GM18858 (cell line): ENCODE measurements around the gene KLRC3.
A peak's percentile ranks its signal among the peaks of the same experiment; 100 is the strongest.
"Not testable (repeated sequence)": the region's sequence is repeated elsewhere in the genome, so short reads cannot be mapped to it uniquely, and the experiment has no call there.

Experiments
- ATAC-seq: cut with Tn5 transposase; IDR thresholded peaks from one replicate; pipeline ENCODE4 v1.9.1; 2021; ENCODE audit not compliant: unreplicated experiment

The KLRC3 gene

DNA sequence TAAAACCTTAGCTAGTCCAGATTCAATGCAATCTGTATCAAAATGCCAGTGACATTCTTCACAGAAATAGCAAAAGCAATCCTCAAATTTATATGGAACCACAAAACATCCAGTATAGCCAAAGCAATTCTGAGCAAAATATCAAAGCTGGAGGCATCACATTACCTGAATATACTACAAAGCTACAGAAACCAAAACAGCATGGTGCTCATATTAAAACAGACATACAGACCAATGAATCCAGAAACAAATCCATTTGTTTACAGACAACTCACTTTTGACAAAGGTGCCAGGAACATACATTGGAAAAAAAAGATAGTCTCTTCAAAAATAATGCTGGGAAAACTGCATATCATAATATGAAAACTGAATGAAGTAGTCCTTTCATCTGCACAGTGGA, 15.6 kb downstream of the KLRC3 start:
- no peak for ATAC-seq

DNA sequence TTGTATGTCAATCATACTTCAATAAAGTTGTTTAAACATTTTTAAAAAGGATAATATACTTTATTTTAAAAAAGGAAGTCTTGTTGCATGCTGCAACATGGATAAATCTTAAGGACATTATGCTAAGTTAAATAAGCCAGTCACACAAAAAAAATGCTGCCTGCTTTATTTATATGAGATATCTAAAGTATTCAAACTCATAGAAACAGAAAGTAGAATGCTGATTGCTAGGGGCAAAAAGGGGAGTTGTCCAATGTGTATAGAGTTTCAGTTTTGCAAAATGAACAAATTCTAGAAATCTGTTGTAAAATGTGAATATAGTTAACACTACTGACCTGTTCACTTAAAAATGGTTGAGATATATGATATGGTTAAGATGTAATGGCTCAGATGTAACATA, 19.6 kb downstream of the KLRC3 start:
- no peak for ATAC-seq

GRCh38 chr12:10398168-10398567, 22.2 kb downstream of the KLRC3 start:
- ATAC-seq = no peak

- ATAC-seq = no peak
Measured at GRCh38 chr12:10397296-10397695, 23.1 kb downstream of the KLRC3 start.

DNA sequence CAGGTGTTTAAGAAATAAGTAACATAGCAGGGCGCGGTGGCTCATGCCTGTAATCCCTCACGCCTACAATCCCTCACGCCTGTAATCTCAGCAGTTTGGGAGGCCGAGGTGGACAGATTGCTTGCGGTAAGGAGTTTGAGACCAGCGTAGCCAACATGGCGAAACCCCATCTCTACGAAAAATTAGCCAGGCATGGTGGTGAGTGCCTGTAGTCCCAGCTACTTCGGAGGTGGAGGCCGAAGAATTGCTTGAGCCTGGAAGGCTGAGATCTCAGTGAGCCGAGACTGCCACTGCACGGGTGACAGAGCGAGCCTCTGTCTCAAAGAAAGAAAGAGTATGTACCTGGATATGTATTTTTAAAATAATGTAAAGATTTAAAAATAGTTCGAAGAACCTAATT, 24.2 kb downstream of the KLRC3 start:
- not testable (repeated sequence) for ATAC-seq

DNA sequence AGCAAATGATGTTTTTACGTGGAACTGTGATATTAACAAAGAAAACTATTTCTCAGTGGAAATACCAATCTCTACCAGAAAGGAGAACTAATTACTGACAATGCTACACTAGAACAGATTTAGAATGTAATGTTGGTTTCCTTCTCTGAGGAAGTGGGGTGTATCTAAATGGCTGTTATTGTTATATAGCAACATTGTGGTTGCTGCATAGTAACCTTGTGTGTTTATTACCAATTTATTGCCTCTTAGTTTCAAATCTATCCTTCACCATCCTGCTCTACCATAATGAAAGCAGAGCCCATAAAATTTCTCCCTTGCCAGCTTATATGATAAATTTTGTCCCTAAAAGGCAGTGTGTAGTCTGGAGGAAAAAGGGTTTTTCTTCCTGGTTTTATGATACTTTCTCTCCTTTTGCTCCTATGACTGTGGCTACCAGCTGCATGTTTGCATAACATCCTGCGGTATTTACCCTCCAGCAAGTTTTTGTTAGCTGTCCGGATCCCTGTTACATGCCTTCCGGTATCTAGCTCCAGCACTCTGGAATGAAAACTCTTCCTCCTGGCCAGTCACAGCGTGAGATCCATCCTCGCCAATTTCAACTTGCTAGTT, 24.9 kb downstream of the KLRC3 start:
- peak; percentile 76 for ATAC-seq

DNA sequence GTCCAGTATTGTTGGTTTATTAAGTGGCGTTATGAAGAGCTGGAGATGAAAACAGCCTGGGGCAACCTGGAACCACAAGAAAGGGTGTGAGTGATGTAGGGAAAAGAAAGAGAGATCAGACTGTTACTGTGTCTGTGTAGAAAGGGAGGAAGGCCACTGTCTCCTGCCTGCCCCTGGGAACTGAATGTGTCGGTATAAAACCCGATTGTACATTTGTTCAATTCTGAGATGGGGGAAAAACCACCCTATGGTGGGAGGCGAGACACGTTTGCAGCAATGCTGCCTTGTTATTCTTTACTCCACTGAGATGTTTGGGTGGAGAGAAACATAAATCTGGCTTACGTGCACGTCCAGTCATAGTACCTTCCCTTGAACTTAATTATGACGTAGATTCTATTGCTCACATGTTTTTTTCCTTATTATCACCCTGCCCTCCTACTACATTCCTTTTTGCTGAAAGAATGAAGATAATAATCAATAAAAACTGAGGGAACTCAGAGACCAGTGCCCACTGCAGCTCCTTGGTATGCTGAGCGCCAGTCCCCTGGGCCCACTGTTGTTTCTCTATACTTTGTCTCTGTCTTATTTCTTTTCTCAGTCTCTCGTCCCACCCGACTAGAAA, 25.8 kb downstream of the KLRC3 start:
- ATAC-seq = not testable (repeated sequence)

DNA sequence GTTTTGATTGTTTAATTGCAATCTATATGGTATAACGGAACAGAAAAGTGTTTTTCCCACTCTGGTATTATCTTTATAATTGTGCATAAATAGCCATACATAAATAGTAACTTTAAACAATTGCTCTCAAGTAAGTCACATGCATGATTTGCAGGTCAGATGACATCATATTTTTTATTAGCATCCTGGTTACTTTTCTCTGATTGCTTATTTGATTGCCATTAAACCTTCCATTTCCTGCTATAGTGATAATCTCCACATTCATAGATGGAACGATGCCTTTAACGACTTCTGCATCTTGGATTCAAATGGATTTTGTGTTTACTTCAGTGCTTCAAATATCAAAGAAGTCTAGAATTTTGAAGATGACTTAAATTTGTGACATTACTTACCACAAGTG, 27.1 kb downstream of the KLRC3 start:
- no peak for ATAC-seq

DNA sequence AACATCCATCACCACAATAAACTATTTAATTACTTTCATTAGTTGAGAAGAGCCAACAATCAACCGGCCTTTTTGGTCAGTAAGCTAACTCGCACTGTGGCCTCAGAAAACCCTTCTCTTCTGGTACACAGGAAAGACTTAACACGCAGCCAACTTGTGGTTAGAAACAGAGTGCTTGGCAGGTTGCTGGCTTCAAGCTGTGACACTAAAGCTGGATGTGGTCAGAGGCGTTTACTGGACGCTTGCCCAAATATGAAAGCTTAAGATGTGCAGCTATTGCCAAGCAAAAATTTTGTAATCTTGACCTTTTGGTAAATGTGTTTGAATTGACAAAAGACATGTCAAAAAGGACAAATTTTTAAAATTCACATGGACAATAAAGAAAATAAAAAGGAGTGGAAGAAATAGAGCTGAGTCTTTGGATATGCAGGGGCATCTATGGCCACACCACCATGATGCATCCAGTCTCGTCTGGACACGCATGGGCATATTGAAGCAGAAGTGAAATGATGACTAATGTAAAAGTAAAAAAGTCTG, 27.9 kb downstream of the KLRC3 start:
- ATAC-seq = peak; percentile 43

DNA sequence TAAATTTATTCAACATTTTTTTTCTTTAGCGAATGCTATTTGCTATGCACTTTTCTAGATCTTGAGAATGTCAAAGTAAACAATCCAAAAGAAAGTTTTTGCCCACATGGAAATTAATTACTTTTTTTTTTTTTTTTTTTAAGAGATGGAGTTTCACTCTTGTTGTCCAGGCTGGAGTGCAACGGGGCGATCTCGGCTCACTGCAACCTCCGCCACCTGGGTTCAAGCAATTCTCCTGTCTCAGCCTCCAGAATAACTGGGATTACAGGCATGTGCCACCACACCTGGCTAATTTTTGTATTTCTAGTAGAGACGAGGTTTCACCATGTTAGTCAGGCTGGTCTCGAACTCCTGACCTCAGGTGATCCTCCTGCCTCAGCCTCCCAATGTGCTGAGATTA, 29.4 kb downstream of the KLRC3 start:
- ATAC-seq = not testable (repeated sequence)

GRCh38 chr12:10389904-10390303, 30.5 kb downstream of the KLRC3 start, which contains the start of gene KLRK1:
KLRK1 (minus strand) TSS chr12:10390041; CDS start chr12:10388810, 1,231 bp downstream.
- ATAC-seq = no peak

DNA sequence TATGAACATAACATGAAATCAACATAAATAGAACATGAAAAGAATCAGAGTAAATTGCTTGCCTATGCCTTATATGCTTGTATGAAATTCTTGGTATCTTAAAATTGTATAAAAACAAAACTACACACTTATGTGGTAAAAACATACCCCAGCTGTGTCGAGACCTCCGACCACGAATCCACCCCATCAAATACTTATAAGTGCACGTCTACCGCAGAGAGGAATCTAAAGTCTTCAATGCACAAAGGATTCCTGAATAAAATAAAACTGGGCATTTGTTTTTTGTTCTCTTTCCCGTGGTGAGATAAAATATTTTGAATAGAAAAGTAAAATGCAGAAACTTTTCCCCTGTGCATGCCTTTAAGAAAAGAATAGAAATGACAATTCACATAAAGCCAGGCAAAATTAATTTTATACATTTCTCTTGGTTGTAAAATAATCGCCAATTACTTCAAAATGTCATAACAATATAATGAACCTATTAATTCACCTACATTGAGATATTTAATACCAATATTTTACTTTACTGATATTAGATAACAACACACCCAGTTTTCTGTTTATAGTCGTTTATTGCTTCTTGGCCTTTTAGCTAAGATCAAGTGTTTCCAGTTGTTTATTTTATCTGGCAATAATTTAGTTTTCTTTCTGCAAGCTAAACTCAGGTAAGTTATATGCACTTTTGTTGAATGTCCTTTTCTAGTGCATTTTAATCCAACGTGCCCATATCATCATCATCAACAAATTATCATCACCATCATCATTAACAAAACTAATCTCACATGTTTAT, 31.6 kb downstream of the KLRC3 start:
- no peak for ATAC-seq

DNA sequence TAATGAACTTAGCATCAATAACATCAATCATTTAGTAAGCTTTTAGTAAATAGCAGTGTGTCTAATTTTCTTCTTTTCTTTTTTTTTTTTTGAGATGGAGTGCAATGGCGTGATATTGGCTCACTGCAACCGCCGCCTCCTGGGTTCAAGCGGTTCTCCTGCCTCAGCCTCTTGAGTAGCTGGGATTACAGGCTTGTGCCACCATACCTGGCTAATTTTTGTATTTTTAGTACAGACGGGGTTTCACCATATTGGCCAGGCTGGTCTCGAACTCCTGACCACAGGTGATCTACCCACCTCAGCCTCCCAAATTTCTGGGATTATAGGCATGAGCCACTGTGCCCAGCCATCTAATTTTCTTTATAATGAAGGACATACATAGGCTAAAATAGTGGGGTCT, 32.9 kb downstream of the KLRC3 start:
- ATAC-seq = not testable (repeated sequence)

DNA sequence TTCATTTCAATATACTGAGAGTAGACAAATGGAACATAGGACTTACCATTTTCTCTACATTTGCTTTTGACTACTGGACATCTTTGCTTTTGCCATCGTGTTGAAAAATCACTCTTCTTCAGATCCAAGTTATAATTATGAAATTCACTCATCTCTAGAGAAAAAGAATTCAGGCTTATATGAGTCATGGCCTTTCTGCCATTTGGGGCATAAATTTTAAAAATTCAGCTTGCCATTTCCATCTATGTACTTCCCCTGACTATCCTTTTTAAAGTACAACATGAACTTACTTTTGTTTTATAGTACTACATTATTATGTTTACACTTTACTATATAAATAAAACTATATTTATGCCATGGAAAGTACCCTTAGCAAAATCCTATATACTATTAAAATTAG, 33.5 kb downstream of the KLRC3 start:
- ATAC-seq = no peak

- ATAC-seq = no peak
Measured at GRCh38 chr12:10385166-10385613, 35.2 kb downstream of the KLRC3 start.

GRCh38 chr12:10384191-10384590, 36.2 kb downstream of the KLRC3 start:
- ATAC-seq = no peak

GRCh38 chr12:10381928-10382628, 38.3 kb downstream of the KLRC3 start:
- no peak for ATAC-seq

GRCh38 chr12:10378737-10379136, 41.7 kb downstream of the KLRC3 start:
- ATAC-seq = not testable (repeated sequence)

DNA sequence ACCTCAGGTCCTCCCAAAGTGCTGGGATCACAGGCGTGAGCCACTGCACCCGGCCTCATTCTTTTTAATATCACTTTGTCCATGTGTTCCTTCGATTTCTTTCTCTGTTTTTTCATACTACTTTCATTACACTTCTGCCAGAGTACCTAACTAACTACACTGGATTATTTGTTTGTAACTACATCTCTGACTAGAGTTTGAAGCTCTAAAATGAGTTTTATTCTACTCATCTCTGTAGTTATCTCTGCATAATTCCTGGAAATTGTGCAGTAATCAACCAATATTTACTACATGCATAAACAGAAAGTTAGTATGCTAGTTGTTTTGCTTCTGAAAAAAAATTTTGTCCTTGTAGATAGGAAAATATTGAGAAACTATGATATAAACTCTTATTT, 45.8 kb downstream of the KLRC3 start:
- ATAC-seq = no peak

DNA sequence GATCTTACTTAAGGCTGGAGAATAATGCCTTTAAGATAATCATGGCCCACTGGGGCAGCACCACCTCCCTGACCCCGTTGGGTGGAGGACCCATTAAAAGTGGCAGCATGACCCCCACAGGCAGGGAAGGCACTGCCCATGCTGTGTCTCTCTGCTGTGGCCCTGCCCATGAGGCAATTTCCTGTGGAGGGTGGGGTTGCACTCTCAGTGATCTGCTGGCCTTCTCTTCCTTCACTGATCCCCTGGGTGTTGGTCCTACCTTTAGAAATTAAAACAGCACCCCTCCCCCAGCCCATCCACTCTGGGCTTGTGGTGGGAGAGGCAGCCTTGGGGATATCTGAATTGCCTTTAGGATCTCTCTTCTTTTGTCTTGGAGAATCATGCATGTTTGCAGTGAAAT, 47.8 kb downstream of the KLRC3 start:
- no peak for ATAC-seq

GRCh38 chr12:10371893-10372535, 48.4 kb downstream of the KLRC3 start:
- ATAC-seq = not testable (repeated sequence)
